Measurements from ENCODE around the gene SLC25A13. TPM values are rescaled to one million over a fixed set of nuclear protein-coding genes. Genes with fewer than 3 reads are reported as not detected.

The SLC25A13 gene
- total and polyA plus RNA-seq, 9 of the 15 experiments (the other 6 are each of a cell fraction or from before 2014, with no cell fraction given) = 21.4 to 80.2 (median 58.7) TPM

- Histone ChIP-seq H4K20me1 (replicated peaks; ENCODE audit: control insufficient read depth, insufficient read depth, low read length) (no peaks in the 10 kb centered on the region; the same call in 1 of the 2 replicates), H3K4me1 (replicated peaks in 1 of 2; ENCODE audit: control insufficient read depth in 2 of 2, insufficient read depth in 2 of 2, low read length in 2 of 2) (peaks cover 13 to 26% of the 10 kb centered on the region in 2 experiments; a peak in 4 of 5 replicates), H3K79me2 (ENCODE audit: control insufficient read depth, insufficient read depth, low read length) (peaks cover 42% of the 10 kb centered on the region), H3K9me1 (ENCODE audit: control insufficient read depth, insufficient read depth, low read length) (no peaks in the 10 kb centered on the region), H3K9ac (ENCODE audit: insufficient read depth in 1 of 2, low read depth in 2 of 2, low read length in 2 of 2) (no peak overlapping the region), H2AFZ (ENCODE audit: low read depth, low read length) (no peak overlapping the region), H3K27me3 (ENCODE audit: control insufficient read depth in 2 of 2, insufficient read depth in 2 of 2, low read length in 2 of 2) (no peaks in the 10 kb centered on the region), H3K27ac (ENCODE audit: extremely low read depth, low read depth, low read length) (no peak overlapping the region), H3K4me2 (ENCODE audit: insufficient read depth, low read length) (no peak overlapping the region), H3K4me3 (no peak overlapping the region), H3K9me3 (replicated peaks; ENCODE audit: control insufficient read depth, insufficient read depth, low read depth, low read length) (no peaks in the 10 kb centered on the region), H3K36me3 (ENCODE audit: control insufficient read depth, insufficient read depth, low read length) (no peaks in the 10 kb centered on the region)
- TF ChIP-seq KDM2B (CRISPR knock-in tag; IDR thresholded peaks at IDR 0.05) (no peak), ZNF232 (CRISPR knock-in tag; IDR thresholded peaks at IDR 0.05) (no peak), HSF4 (CRISPR knock-in tag; IDR thresholded peaks at IDR 0.05; ENCODE audit: borderline replicate concordance) (no peak), ZSCAN29 (IDR thresholded peaks at IDR 0.05) (no peak), TAF7 (tag; IDR thresholded peaks at IDR 0.05) (no peak), CEBPZ (IDR thresholded peaks at IDR 0.05; ENCODE audit: borderline replicate concordance, low read depth, low read length) (no peak), ZNF239 (CRISPR knock-in tag; IDR thresholded peaks at IDR 0.05) (no peak), ZNF197 (CRISPR knock-in tag; IDR thresholded peaks at IDR 0.05; ENCODE audit: low read depth) (no peak), ZNF551 (CRISPR knock-in tag; IDR thresholded peaks at IDR 0.05) (no peak), SRSF9 (IDR thresholded peaks at IDR 0.05; ENCODE audit: borderline replicate concordance, low read depth, low read length) (no peak), HNRNPK (IDR thresholded peaks at IDR 0.05; ENCODE audit: low read depth, low read length, poor library complexity, severe bottlenecking) (no peak), ZNF395 (CRISPR knock-in tag; IDR thresholded peaks at IDR 0.05) (no peak), GABPB2 (CRISPR knock-in tag; conservative IDR thresholded peaks at IDR 0.05) (no peak), EZH2 (IDR thresholded peaks at IDR 0.05; ENCODE audit: borderline replicate concordance, low read depth, low read length) (no peak)
- TF ChIP-seq, protein P1, sequence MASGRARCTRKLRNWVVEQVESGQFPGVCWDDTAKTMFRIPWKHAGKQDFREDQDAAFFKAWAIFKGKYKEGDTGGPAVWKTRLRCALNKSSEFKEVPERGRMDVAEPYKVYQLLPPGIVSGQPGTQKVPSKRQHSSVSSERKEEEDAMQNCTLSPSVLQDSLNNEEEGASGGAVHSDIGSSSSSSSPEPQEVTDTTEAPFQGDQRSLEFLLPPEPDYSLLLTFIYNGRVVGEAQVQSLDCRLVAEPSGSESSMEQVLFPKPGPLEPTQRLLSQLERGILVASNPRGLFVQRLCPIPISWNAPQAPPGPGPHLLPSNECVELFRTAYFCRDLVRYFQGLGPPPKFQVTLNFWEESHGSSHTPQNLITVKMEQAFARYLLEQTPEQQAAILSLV (tag; IDR thresholded peaks at IDR 0.05) = no peak
- 83% methylated on average over 3 of the region's 3 CpGs for WGBS (ENCODE audit: insufficient coverage, low coverage, missing lambda C conversion rate)
- FAIRE-seq = no peak
- intact Hi-C loops (cut with micrococcal nuclease) (no loop called here), in situ Hi-C loops (cut with MboI) (no loop called here)
- no peak for DNase-seq (ENCODE audit: extremely low read depth in 1 of 4, low spot score in 3 of 4)
- BruUV-seq (replicated peaks) = no TSS peak
- ATAC-seq = no peak
- POLR2A ChIA-PET = no interaction called here
- CTCF ChIA-PET (ENCODE audit: low intra/inter-chr PET ratio) = no interaction called here
Measured at GRCh38 chr7:96246919-96247318, 75.0 kb downstream of the SLC25A13 start.

Data from K562 (cell line).